Neural progenitor cell (in vitro differentiated cells): ENCODE results near the gene GPR3. TPM values are rescaled to one million over a fixed set of nuclear protein-coding genes. Genes with fewer than 3 reads are reported as not detected.
A peak's percentile ranks its signal among the peaks of the same experiment; 100 is the strongest.
"Not testable (repeated sequence)": the region's sequence is repeated elsewhere in the genome, so short reads cannot be mapped to it uniquely, and the experiment has no call there.

ENCODE experiments used
- DNase-seq: peaks from one replicate; pipeline ENCODE4 v3.0.0-alpha.2; 2016; ENCODE audit warnings: low spot score
- H2AFZ ChIP-seq: fragments of 200-600 bp; sonication (generic); replicated peaks from 2 replicates; pipeline ENCODE4 v1.6.1; 2016; ENCODE audit warnings: antibody characterized with exemption
- H3F3A ChIP-seq: fragments of 200-600 bp; sonication (generic); 2 replicates; pipeline ENCODE4 v1.6.1; 2016; ENCODE audit warnings: antibody characterized with exemption, low read depth
- H3K27ac ChIP-seq: fragments of 200-600 bp; sonication (generic); 2 replicates; pipeline ENCODE4 v1.5.1; 2016; ENCODE audit warnings: mild to moderate bottlenecking
- H3K27me3 ChIP-seq: fragments of 200-600 bp; sonication (generic); 2 replicates; pipeline ENCODE4 v1.6.1; 2016; ENCODE audit warnings: mild to moderate bottlenecking, moderate library complexity
- H3K36me3 ChIP-seq: fragments of 200-600 bp; sonication (generic); 2 replicates; pipeline ENCODE4 v1.5.1; 2016
- H3K4me1 ChIP-seq: fragments of 200-600 bp; sonication (generic); 2 replicates; pipeline ENCODE4 v1.6.1; 2016; ENCODE audit warnings: mixed run types
- H3K4me2 ChIP-seq: fragments of 200-600 bp; sonication (generic); 2 replicates; pipeline ENCODE4 v1.6.1; 2016
- H3K4me3 ChIP-seq: fragments of 200-600 bp; sonication (generic); 2 replicates; pipeline ENCODE4 v1.5.1; 2016
- H3K79me2 ChIP-seq: fragments of 200-600 bp; sonication (generic); 2 replicates; pipeline ENCODE4 v1.6.1; 2016; ENCODE audit warnings: low read depth
- H3K9ac ChIP-seq: fragments of 200-600 bp; sonication (generic); 2 replicates; pipeline ENCODE4 v1.6.1; 2016
- H3K9me3 ChIP-seq: fragments of 200-600 bp; sonication (generic); 2 replicates; pipeline ENCODE4 v1.5.1; 2016; ENCODE audit warnings: low read depth
- H4K20me1 ChIP-seq: fragments of 200-600 bp; sonication (generic); 2 replicates; pipeline ENCODE4 v1.6.1; 2016; ENCODE audit warnings: low read depth
- H3K27ac Mint-ChIP-seq: 3 replicates; pipeline ENCODE4 v1.8.0; 2021; ENCODE audit warnings: mixed read lengths
- H3K27me3 Mint-ChIP-seq: 2 replicates; pipeline ENCODE4 v1.8.0; 2022; ENCODE audit warnings: low read depth, mild to moderate bottlenecking, inconsistent platforms, moderate library complexity, mixed read lengths; ENCODE audit not compliant: insufficient read depth
- H3K36me3 Mint-ChIP-seq: 3 replicates; pipeline ENCODE4 v1.8.0; 2021; ENCODE audit warnings: mixed read lengths
- H3K4me1 Mint-ChIP-seq: 3 replicates; pipeline ENCODE4 v1.8.0; 2021; ENCODE audit warnings: mixed read lengths
- H3K4me3 Mint-ChIP-seq: 3 replicates; pipeline ENCODE4 v1.8.0; 2021; ENCODE audit warnings: mild to moderate bottlenecking, moderate library complexity, mixed read lengths
- H3K9me3 Mint-ChIP-seq: 3 replicates; pipeline ENCODE4 v1.8.0; 2020; ENCODE audit warnings: mixed read lengths
- EZH2 ChIP-seq: fragments of 200-600 bp; sonication (generic); IDR thresholded peaks from 2 replicates; pipeline ENCODE4 v1.6.1; 2017; ENCODE audit warnings: antibody characterized with exemption, mild to moderate bottlenecking, moderate library complexity
- EZH2phosphoT487 ChIP-seq: fragments of 200-600 bp; sonication (generic); IDR thresholded peaks from 2 replicates; pipeline ENCODE4 v1.6.1; 2017; ENCODE audit warnings: antibody characterized with exemption
- total RNA-seq: library from RNA; depleted of rRNA; stranded (reverse); fragments of >200 nt; gene quantifications from 2 replicates; pipeline ENCODE4 v1.2.3, GENCODE V29; 2015; ENCODE audit warnings: low replicate concordance
- TF ChIP-seq, protein P1 (sequence below): fragments of 200-600 bp; sonication (generic); IDR thresholded peaks from 2 replicates; pipeline ENCODE4 v1.5.1; 2017; ENCODE audit warnings: antibody characterized with exemption, mild to moderate bottlenecking

GPR3 gene
- total RNA-seq, 1 donor from 2014 or later, result 3.1 TPM

DNA sequence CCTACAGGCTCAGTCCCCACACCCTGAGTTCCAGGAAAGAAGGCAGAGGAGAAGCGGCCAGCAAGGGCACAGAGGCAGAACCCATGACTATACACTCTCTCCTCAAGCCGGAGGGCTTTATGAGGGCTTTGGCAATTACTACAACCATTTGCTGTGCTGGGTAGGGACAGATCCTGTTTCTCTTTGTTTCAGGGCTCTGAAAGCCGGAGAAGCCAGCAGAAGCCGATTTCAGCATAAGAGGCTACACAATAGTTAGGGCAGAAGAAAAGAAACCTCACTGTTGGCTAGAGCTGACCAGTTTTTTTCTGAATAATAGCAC is 13.9 kb downstream of the GPR3 start:
- TF ChIP-seq, protein P1, sequence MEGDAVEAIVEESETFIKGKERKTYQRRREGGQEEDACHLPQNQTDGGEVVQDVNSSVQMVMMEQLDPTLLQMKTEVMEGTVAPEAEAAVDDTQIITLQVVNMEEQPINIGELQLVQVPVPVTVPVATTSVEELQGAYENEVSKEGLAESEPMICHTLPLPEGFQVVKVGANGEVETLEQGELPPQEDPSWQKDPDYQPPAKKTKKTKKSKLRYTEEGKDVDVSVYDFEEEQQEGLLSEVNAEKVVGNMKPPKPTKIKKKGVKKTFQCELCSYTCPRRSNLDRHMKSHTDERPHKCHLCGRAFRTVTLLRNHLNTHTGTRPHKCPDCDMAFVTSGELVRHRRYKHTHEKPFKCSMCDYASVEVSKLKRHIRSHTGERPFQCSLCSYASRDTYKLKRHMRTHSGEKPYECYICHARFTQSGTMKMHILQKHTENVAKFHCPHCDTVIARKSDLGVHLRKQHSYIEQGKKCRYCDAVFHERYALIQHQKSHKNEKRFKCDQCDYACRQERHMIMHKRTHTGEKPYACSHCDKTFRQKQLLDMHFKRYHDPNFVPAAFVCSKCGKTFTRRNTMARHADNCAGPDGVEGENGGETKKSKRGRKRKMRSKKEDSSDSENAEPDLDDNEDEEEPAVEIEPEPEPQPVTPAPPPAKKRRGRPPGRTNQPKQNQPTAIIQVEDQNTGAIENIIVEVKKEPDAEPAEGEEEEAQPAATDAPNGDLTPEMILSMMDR, result no peak
- no peak for TF ChIP-seq EZH2
- TF ChIP-seq EZH2phosphoT487, result no peak
- H3K36me3 ChIP-seq, result no peaks in the 10 kb centered on the region
- H3K4me3 Mint-ChIP-seq, result no peak overlapping the region
- H3F3A ChIP-seq, result peaks cover 67% of the 10 kb centered on the region
- peaks cover 6% of the 10 kb centered on the region for H4K20me1 ChIP-seq
- peak; percentile 80 for DNase-seq
- no peaks in the 10 kb centered on the region for H3K27me3 ChIP-seq
- no peak overlapping the region for H3K9ac ChIP-seq
- peak overlapping the region; percentile 96 for H3K27ac ChIP-seq
- no peaks in the 10 kb centered on the region for H3K9me3 Mint-ChIP-seq
- peak overlapping the region; percentile 70 for H3K4me2 ChIP-seq
- peaks cover 3% of the 10 kb centered on the region for H3K27me3 Mint-ChIP-seq
- H3K4me1 ChIP-seq, result peaks cover 63% of the 10 kb centered on the region
- H3K4me1 Mint-ChIP-seq, result peaks cover 53% of the 10 kb centered on the region
- peak overlapping the region; percentile 22 for H3K4me3 ChIP-seq
- H2AFZ ChIP-seq, result no peak overlapping the region
- H3K36me3 Mint-ChIP-seq, result peaks cover 29% of the 10 kb centered on the region
- H3K9me3 ChIP-seq, result no peaks in the 10 kb centered on the region
- H3K79me2 ChIP-seq, result no peaks in the 10 kb centered on the region
- H3K27ac Mint-ChIP-seq, result peak overlapping the region; percentile 98

DNA sequence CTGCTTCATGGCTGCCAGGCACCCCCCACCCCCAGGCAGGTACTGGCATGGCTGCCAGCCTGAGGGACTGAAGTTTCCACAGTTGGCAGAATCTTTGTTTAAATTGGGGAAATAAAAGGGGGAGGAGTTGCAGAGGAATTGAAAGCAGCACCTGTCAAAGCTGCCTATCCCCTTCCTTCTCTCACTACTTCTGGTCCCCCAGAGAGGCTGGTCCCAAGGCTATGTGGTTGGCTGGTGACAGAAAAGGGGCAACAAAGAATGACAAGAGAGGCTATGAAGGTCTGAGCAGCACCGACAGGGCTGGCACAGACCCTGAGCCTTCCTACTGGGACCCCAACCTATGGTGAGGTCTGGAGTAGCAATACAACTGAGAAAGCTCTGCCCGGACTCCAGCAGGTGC is 14.4 kb downstream of the GPR3 start:
- Histone ChIP-seq H3F3A (peaks cover 67% of the 10 kb centered on the region), H3K4me2 (peak overlapping the region; percentile 70), H3K27ac (peak overlapping the region; percentile 96), H3K4me1 (peaks cover 64% of the 10 kb centered on the region)
- not testable (repeated sequence) for H3K27me3 Mint-ChIP-seq, H3K27ac Mint-ChIP-seq, H3K9me3 ChIP-seq, H3K9ac ChIP-seq, DNase-seq, H3K36me3 ChIP-seq, H3K4me3 Mint-ChIP-seq, H3K9me3 Mint-ChIP-seq, H3K4me3 ChIP-seq, H2AFZ ChIP-seq, H4K20me1 ChIP-seq, H3K27me3 ChIP-seq, H3K79me2 ChIP-seq
- H3K4me1 Mint-ChIP-seq, result peaks cover 49% of the 10 kb centered on the region
- peaks cover 29% of the 10 kb centered on the region for H3K36me3 Mint-ChIP-seq

DNA sequence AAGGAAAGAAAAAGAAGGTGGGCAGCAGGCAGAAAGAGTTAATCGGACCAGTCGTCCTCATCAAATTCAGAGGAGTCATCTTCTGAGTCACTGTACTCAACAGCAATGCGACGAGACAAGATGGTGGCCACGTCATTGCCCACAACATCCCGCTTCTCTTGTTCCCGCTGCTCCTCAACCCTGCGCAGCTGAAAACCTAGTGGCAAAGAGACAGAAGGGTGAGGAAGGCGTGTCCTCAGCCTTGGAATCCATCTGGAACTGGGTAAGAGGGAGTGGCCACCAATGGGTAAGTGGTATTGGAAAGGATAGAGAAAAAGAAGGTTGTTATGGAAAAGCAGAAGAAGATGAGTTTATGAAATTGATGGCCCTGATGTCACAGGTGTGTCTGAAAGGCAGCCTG is 15.7 kb downstream of the GPR3 start:
- Histone ChIP-seq H3K9ac (no peak overlapping the region), H3K79me2 (no peaks in the 10 kb centered on the region), H2AFZ (no peak overlapping the region), H3K27ac (peak overlapping the region; percentile 37), H3K27me3 (no peaks in the 10 kb centered on the region), H3K9me3 (no peaks in the 10 kb centered on the region), H4K20me1 (peaks cover 6% of the 10 kb centered on the region), H3K36me3 (peaks cover 12% of the 10 kb centered on the region), H3K4me3 (no peak overlapping the region), H3K4me1 (peaks cover 56% of the 10 kb centered on the region), H3F3A (peaks cover 55% of the 10 kb centered on the region), H3K4me2 (no peak overlapping the region)
- H3K36me3 Mint-ChIP-seq, result peaks cover 39% of the 10 kb centered on the region
- no peak overlapping the region for H3K27ac Mint-ChIP-seq
- TF ChIP-seq, protein P1, result no peak
- TF ChIP-seq EZH2phosphoT487 (no peak), EZH2 (no peak)
- peaks cover 42% of the 10 kb centered on the region for H3K4me1 Mint-ChIP-seq
- no peaks in the 10 kb centered on the region for H3K9me3 Mint-ChIP-seq
- peaks cover 5% of the 10 kb centered on the region for H3K27me3 Mint-ChIP-seq
- no peak for DNase-seq
- H3K4me3 Mint-ChIP-seq, result no peak overlapping the region

DNA sequence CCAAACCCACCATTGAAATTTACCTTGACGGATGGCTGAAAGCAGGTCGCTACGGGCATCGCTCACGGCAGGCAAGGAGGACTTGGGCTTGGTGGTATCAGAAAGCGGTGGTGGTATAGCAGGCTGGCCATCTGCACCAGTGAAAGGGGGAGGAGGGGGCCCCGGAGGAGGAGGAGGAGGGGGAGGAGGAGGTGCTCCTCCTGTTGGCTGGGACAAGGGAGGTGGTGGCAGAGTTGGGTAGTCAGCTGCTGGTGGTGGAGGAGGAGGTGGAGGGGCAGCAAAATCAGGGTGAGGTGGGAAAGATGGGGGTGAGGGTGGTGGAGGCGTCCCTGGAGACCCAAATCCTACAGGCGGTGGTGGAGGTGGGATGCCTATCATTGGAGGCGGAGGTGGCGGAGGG is 17.2 kb downstream of the GPR3 start:
- H3K27me3 ChIP-seq, result no peaks in the 10 kb centered on the region
- Mint-ChIP-seq H3K27ac (no peak overlapping the region), H3K4me3 (no peak overlapping the region), H3K27me3 (peaks cover 5% of the 10 kb centered on the region), H3K36me3 (peaks cover 47% of the 10 kb centered on the region), H3K4me1 (peaks cover 32% of the 10 kb centered on the region), H3K9me3 (no peaks in the 10 kb centered on the region)
- H4K20me1 ChIP-seq, result peaks cover 6% of the 10 kb centered on the region
- H2AFZ ChIP-seq, result no peak overlapping the region
- DNase-seq, result no peak
- peaks cover 48% of the 10 kb centered on the region for H3K4me1 ChIP-seq
- H3K9ac ChIP-seq, result no peak overlapping the region
- H3K36me3 ChIP-seq, result peaks cover 12% of the 10 kb centered on the region
- H3K79me2 ChIP-seq, result no peaks in the 10 kb centered on the region
- H3K9me3 ChIP-seq, result no peaks in the 10 kb centered on the region
- H3F3A ChIP-seq, result peaks cover 47% of the 10 kb centered on the region
- no peak overlapping the region for H3K27ac ChIP-seq
- TF ChIP-seq EZH2phosphoT487 (no peak), EZH2 (no peak)
- TF ChIP-seq, protein P1, result no peak
- H3K4me2 ChIP-seq, result no peak overlapping the region
- H3K4me3 ChIP-seq, result no peak overlapping the region
